SK-N-SH (cell line): ENCODE results near the gene MYL1.

ENCODE experiments used
- CTCF ChIP-seq: fragments of 200-600 bp; sonication (generic); IDR thresholded peaks from 2 replicates; pipeline ENCODE4 v1.6.1; 2017; ENCODE audit warnings: antibody characterized with exemption, mild to moderate bottlenecking, moderate library complexity
- TAF1 ChIP-seq: IDR thresholded peaks from 2 replicates; pipeline ENCODE4 v1.6.1; 2012; ENCODE audit warnings: low read depth, mild to moderate bottlenecking, low read length, moderate library complexity, borderline replicate concordance

GRCh38 chr2:210315015-210315788, at the start of gene MYL1:
- TF ChIP-seq CTCF (no peak), TAF1 (no peak)
